ENCODE data around the gene PGAM1.
"Not testable (repeated sequence)": the region's sequence is repeated elsewhere in the genome, so short reads cannot be mapped to it uniquely, and the experiment has no call there.

Gene PGAM1

DNA sequence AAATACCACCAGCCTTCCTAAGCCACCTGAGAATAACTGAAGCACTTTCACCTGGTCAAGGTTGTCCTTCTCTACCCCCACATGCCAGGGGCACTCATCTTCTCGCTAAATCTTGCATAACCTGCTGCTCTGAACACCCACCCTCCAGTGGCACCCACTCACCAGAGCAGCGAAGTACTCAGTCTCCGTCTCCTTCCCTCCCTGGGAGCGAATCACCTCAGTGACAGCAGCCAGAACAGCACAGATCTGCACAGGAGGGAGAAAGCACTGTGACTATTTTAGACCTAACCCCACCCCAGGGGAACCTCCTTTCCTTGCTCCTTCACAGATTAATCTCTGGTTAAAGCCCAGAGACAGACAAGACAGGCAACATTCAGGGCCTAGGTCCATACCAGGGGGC lies 29.9 kb upstream of the PGAM1 start:
- TF ChIP-seq TARDBP (IDR thresholded peaks at IDR 0.05) (no peak), FOXM1 (IDR thresholded peaks at IDR 0.05; ENCODE audit: borderline replicate concordance) (no peak), ARNT (IDR thresholded peaks at IDR 0.05) (no peak), SP1 (IDR thresholded peaks at IDR 0.05) (no peak), ELF4 (IDR thresholded peaks at IDR 0.05) (no peak), L3MBTL2 (conservative IDR thresholded peaks at IDR 0.05) (no peak), BHLHE40 (IDR thresholded peaks at IDR 0.05; ENCODE audit: borderline replicate concordance) (no peak), CTBP1 (IDR thresholded peaks at IDR 0.05; ENCODE audit: borderline replicate concordance) (no peak), NFRKB (IDR thresholded peaks at IDR 0.05) (no peak), SUZ12 (IDR thresholded peaks at IDR 0.05) (no peak), ZNF384 (IDR thresholded peaks at IDR 0.05) (no peak), HDGF (IDR thresholded peaks at IDR 0.05; ENCODE audit: borderline replicate concordance) (no peak), LEF1 (IDR thresholded peaks at IDR 0.05; ENCODE audit: borderline replicate concordance) (no peak), FOXK2 (IDR thresholded peaks at IDR 0.05) (no peak), FOXA1 (IDR thresholded peaks at IDR 0.05) (no peak)
- ChIA-PET POLR2A (no interaction called here), CTCF (no interaction called here)
- no peak for DNase-seq (ENCODE audit: extremely low spot score)

DNA sequence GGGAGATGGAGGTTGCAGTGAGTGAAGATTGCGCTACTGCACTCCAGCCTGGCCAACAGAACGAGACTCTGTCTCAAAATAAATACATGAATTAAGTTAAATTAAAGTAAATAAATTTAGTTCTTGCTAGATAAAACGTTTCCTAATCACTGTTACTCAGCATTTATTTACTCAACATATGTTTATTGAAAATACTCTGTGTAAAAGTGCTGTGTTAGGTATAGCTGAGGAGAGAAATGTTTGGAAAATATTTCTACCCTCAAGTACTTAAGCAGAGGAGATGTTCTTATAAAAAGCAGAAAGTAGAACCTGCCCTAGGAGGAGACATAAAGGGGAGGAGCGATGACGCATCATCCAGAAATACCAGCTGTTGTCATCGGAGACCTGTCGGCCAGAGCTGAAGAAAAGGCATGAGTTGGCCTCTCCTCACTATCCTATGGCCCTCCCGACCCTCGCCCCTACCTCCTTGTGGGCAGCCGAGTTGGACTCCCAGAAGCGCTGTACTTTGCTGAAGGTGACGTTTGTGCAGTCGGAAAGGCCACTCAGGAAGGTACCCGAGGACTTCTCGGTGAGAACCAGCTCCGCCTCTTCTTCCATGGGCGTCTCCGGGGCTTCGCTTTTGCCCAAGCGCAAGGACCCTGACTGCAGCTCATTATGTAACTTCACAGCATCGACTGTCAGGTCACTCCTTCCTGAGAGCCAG lies 26.0 kb upstream of the PGAM1 start:
- DNase-seq (ENCODE audit: extremely low spot score) = peak; percentile 73
- ChIA-PET CTCF (interaction anchor here (0.6 to 1.6 kb wide), 4 partner anchors 34 to 375 kb away, joined by 3 to 5 read pairs (median 4); partner anchors contain the start of gene ARHGAP19), POLR2A (interaction anchor here (0.7 to 2.2 kb wide), 10 partner anchors 11 to 337 kb away, joined by 3 to 17 read pairs (median 4); partner anchors contain the start of genes FRAT2 and ZFYVE27)
- TF ChIP-seq HDGF (IDR thresholded peaks at IDR 0.05; ENCODE audit: borderline replicate concordance) (no peak), ZNF384 (IDR thresholded peaks at IDR 0.05) (no peak), FOXM1 (IDR thresholded peaks at IDR 0.05; ENCODE audit: borderline replicate concordance) (no peak), BHLHE40 (IDR thresholded peaks at IDR 0.05; ENCODE audit: borderline replicate concordance) (no peak), ARNT (IDR thresholded peaks at IDR 0.05) (no peak), FOXK2 (IDR thresholded peaks at IDR 0.05) (no peak), TARDBP (IDR thresholded peaks at IDR 0.05) (no peak), SP1 (IDR thresholded peaks at IDR 0.05) (no peak), PKNOX1 (IDR thresholded peaks at IDR 0.05) (no peak; the same call in 1 of the 2 replicates)

DNA sequence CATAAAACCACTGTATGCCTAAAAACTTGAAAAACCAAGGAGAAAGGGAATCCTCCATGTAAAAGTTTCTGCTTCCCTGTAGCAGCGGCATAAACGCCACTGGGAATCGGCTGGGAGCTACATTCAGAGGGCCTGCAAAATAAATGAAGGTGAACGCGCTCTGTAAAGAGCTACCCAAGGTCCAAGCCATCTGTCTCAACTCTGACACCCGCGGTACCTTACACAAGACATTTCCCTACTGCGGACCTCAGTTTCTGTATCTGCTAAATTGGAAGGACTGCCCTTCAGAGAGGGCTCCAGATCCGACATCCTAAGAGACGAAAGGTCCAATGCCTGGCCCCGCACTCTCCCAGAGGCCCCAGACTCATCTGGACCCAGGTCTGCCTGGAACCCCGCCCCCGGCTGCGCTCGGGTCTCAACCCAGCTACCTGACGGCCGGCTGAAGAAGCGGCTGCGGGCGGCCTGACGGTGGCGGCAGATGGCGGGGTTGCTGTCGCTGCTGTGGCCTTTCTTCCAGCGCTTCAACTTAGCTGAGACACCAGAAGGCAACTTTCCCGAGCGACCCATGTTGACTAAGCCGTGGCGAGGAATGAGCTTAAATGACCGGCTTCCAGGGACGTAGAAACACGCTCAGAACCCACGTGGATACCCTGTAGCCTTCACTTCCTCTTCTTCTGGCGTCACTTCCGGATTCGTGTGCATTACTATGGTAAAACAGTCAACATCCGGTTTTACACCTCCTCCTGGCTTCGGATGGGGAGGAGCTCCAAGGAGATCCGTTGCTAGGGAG lies 25.1 kb upstream of the PGAM1 start, which contains the start of gene RRP12:
TSS of gene RRP12 (minus strand) at position 676 of the 790 bp plus-strand sequence. CDS start at position 567, 109 bp downstream.
- ChIA-PET CTCF (interaction anchor here (0.7 to 1.6 kb wide), 5 partner anchors 33 to 574 kb away, joined by 3 to 5 read pairs (median 3); no protein-coding TSS in a partner anchor), POLR2A (interaction anchor here (0.7 to 2.2 kb wide), 18 partner anchors 9 to 336 kb away, joined by 3 to 17 read pairs (median 3); partner anchors contain the start of genes EXOSC1, FRAT2, ZDHHC16 and ZFYVE27)
- DNase-seq (ENCODE audit: extremely low spot score) = peak; percentile 98
- TF ChIP-seq FOXK2 (IDR thresholded peaks at IDR 0.05) (peak; percentile 93), TARDBP (IDR thresholded peaks at IDR 0.05) (no peak), ELF4 (IDR thresholded peaks at IDR 0.05) (peak; percentile 79), SUZ12 (IDR thresholded peaks at IDR 0.05) (no peak), L3MBTL2 (conservative IDR thresholded peaks at IDR 0.05) (peak; percentile 74)

GRCh38 chr10:97401455-97401919 lies 24.5 kb upstream of the PGAM1 start:
- TF ChIP-seq FOXM1 (IDR thresholded peaks at IDR 0.05; ENCODE audit: borderline replicate concordance) (no peak), TARDBP (IDR thresholded peaks at IDR 0.05) (no peak), PKNOX1 (IDR thresholded peaks at IDR 0.05) (no peak)
- CTCF ChIA-PET = interaction anchor here (0.7 to 1.6 kb wide), 4 partner anchors 32 to 575 kb away, joined by 3 to 5 read pairs (median 4); no protein-coding TSS in a partner anchor
- POLR2A ChIA-PET = interaction anchor here (0.7 to 2.2 kb wide), 15 partner anchors 10 to 123 kb away, joined by 3 to 17 read pairs (median 3); partner anchors contain the start of genes EXOSC1, FRAT2 and ZDHHC16
- DNase-seq (ENCODE audit: extremely low spot score) = no peak

DNA sequence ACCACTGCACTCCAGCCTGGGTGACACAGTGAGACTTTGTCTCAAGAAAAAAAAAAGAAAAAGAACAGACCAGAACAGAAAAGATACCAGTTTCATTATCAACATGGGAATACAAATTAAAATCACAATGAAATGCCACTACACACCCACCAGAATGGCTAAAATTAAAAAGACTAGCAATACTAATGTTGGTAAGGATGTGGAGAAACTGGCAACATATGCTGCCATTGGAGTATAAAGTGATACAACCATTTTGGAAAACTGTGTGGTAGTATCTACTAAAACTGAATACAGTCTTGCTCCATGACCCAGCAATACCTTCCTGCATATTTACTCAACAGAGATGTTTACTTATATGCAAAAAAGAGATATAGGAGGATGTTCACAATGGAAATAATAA lies 21.9 kb upstream of the PGAM1 start:
- CTCF ChIA-PET = no interaction called here
- no peak for TF ChIP-seq ARNT (IDR thresholded peaks at IDR 0.05)
- no peak for TF ChIP-seq TARDBP (IDR thresholded peaks at IDR 0.05)
- no peak for TF ChIP-seq L3MBTL2 (conservative IDR thresholded peaks at IDR 0.05)

GRCh38 chr10:97406064-97406463 lies 19.9 kb upstream of the PGAM1 start:
- CTCF ChIA-PET = interaction anchor here (0.6 to 1.4 kb wide), 3 partner anchors 15 to 195 kb away, joined by 5 to 8 read pairs (median 6); no protein-coding TSS in a partner anchor

More for the DNA sequence above, 21.9 kb upstream of the PGAM1 start:
- DNase-seq (ENCODE audit: extremely low spot score) = no peak
- POLR2A ChIA-PET = no interaction called here

DNA sequence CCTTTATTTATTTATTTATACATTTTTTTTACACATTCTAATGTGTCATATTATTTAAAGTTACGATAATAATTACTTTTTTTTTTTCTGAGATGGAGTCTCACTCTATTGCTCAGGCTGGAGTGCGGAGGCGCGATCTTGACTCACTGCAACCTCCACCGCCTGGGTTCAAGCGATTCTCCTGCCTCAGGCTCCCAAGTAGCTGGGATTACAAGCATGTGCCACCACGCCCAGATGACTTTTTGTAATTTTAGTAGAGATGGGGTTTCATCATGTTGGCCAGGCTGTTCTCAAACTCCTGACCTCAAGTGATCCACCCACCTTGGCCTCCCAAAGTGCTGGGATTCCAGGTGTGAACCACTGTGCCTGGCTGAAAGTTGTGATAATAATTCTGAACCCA lies 19.5 kb upstream of the PGAM1 start:
- POLR2A ChIA-PET = interaction anchor here (1.0 kb wide), 1 partner anchor 28 kb away, joined by 6 read pairs; no protein-coding TSS in a partner anchor
- CTCF ChIA-PET = interaction anchor here (0.6 to 1.4 kb wide), 5 partner anchors 15 to 194 kb away, joined by 3 to 8 read pairs (median 5); no protein-coding TSS in a partner anchor
- not testable (repeated sequence) for DNase-seq (ENCODE audit: extremely low spot score)

More at GRCh38 chr10:97406064-97406463, 19.9 kb upstream of the PGAM1 start:
- TF ChIP-seq FOXK2 (IDR thresholded peaks at IDR 0.05) (no peak), SP1 (IDR thresholded peaks at IDR 0.05) (no peak), ZNF384 (IDR thresholded peaks at IDR 0.05) (no peak), CTBP1 (IDR thresholded peaks at IDR 0.05; ENCODE audit: borderline replicate concordance) (no peak), ARNT (IDR thresholded peaks at IDR 0.05) (no peak), TARDBP (IDR thresholded peaks at IDR 0.05) (no peak), ELF4 (IDR thresholded peaks at IDR 0.05) (no peak), SUZ12 (IDR thresholded peaks at IDR 0.05) (no peak), BHLHE40 (IDR thresholded peaks at IDR 0.05; ENCODE audit: borderline replicate concordance) (no peak)
- POLR2A ChIA-PET = no interaction called here
- no peak for DNase-seq (ENCODE audit: extremely low spot score)
